Measurements from ENCODE around the gene USH1G.
"Not testable (repeated sequence)": the region's sequence is repeated elsewhere in the genome, so short reads cannot be mapped to it uniquely, and the experiment has no call there.

The USH1G gene

GRCh38 chr17:74935585-74936469, 12.8 kb upstream of the USH1G start, which contains the start of gene OTOP3:
Gene OTOP3, plus strand, starts transcription at chr17:74935898. Its CDS starts 24 bp downstream, at chr17:74935922.
- in situ Hi-C loops (cut with MboI; ENCODE audit: low sequenced_read_pairs), result no loop called here

GRCh38 chr17:74935048-74935447, 12.0 kb upstream of the USH1G start:
- in situ Hi-C loops (cut with MboI; ENCODE audit: low sequenced_read_pairs), result no loop called here

GRCh38 chr17:74930535-74931036, 7.5 kb upstream of the USH1G start:
- in situ Hi-C loops (cut with MboI; ENCODE audit: low sequenced_read_pairs), result no loop called here

- in situ Hi-C loops (cut with MboI; ENCODE audit: low sequenced_read_pairs), result no loop called here
Measured at GRCh38 chr17:74928786-74929185, 5.7 kb upstream of the USH1G start.

GRCh38 chr17:74925242-74925641, 2.2 kb upstream of the USH1G start:
- in situ Hi-C loops (cut with MboI; ENCODE audit: low sequenced_read_pairs), result no loop called here

GRCh38 chr17:74924250-74924948, 1.3 kb upstream of the USH1G start, which contains the start of gene OTOP2:
Gene OTOP2, plus strand, starts transcription at chr17:74924273. Its CDS starts 360 bp downstream, at chr17:74924633.
- in situ Hi-C loops (cut with MboI; ENCODE audit: low sequenced_read_pairs), result no loop called here

- in situ Hi-C loops (cut with MboI; ENCODE audit: low sequenced_read_pairs), result no loop called here
Measured at GRCh38 chr17:74923538-74924249, 639 bp upstream of the USH1G start.

GRCh38 chr17:74922172-74922571, 883 bp downstream of the USH1G start:
- in situ Hi-C loops (cut with MboI; ENCODE audit: low sequenced_read_pairs), result no loop called here

- in situ Hi-C loops (cut with MboI; ENCODE audit: low sequenced_read_pairs), result no loop called here
Measured at GRCh38 chr17:74921769-74922168, 1.3 kb downstream of the USH1G start.

GRCh38 chr17:74921026-74921681, 1.9 kb downstream of the USH1G start:
- in situ Hi-C loops (cut with MboI; ENCODE audit: low sequenced_read_pairs), result no loop called here

- in situ Hi-C loops (cut with MboI; ENCODE audit: low sequenced_read_pairs), result no loop called here
Measured at GRCh38 chr17:74920642-74921025, 2.4 kb downstream of the USH1G start.

- in situ Hi-C loops (cut with MboI; ENCODE audit: low sequenced_read_pairs), result no loop called here
Measured at GRCh38 chr17:74920306-74920620, 2.8 kb downstream of the USH1G start.

- in situ Hi-C loops (cut with MboI; ENCODE audit: low sequenced_read_pairs), result no loop called here
Measured at GRCh38 chr17:74919440-74920305, 3.4 kb downstream of the USH1G start.

- in situ Hi-C loops (cut with MboI; ENCODE audit: low sequenced_read_pairs), result no loop called here
Measured at GRCh38 chr17:74918906-74919305, 4.1 kb downstream of the USH1G start.

- in situ Hi-C loops (cut with MboI; ENCODE audit: low sequenced_read_pairs), result no loop called here
Measured at GRCh38 chr17:74917430-74917829, 5.6 kb downstream of the USH1G start.

- in situ Hi-C loops (cut with MboI; ENCODE audit: low sequenced_read_pairs), result no loop called here
Measured at GRCh38 chr17:74916851-74917199, 6.2 kb downstream of the USH1G start.

- in situ Hi-C loops (cut with MboI; ENCODE audit: low sequenced_read_pairs), result no loop called here
Measured at GRCh38 chr17:74916136-74916850, 6.8 kb downstream of the USH1G start.

- in situ Hi-C loops (cut with MboI; ENCODE audit: low sequenced_read_pairs), result not testable (repeated sequence)
Measured at GRCh38 chr17:74911423-74911822, 11.6 kb downstream of the USH1G start.

- in situ Hi-C loops (cut with MboI; ENCODE audit: low sequenced_read_pairs), result not testable (repeated sequence)
Measured at GRCh38 chr17:74909097-74909496, 14.0 kb downstream of the USH1G start.

All from HL-60/S4 treated with phorbol 12-myristate 13-acetate at 8.2 ng/mL for 4 days and 3 days (cell line).